ENCODE results near the gene TOM1.

DNA sequence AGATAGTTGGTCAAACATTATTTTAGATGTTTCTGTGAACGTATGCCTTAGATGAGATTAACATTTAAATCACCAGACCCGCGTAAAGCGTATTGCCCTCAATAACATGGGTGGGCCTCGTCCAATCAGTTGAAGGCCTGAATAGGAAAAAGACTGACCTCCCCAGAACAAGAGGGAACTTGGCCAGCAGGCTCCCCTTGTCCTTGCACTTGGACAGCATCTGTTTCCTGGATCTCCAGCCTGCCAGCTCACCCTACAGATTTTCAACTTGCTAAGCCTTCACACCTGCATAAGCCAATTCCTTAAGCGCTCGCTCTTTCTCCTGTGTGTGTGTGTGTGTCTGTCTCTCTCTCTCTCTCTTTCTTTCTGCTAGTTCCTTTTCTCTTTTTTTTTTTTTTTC, 8.2 kb downstream of the TOM1 start:
- TF ChIP-seq, protein P1, sequence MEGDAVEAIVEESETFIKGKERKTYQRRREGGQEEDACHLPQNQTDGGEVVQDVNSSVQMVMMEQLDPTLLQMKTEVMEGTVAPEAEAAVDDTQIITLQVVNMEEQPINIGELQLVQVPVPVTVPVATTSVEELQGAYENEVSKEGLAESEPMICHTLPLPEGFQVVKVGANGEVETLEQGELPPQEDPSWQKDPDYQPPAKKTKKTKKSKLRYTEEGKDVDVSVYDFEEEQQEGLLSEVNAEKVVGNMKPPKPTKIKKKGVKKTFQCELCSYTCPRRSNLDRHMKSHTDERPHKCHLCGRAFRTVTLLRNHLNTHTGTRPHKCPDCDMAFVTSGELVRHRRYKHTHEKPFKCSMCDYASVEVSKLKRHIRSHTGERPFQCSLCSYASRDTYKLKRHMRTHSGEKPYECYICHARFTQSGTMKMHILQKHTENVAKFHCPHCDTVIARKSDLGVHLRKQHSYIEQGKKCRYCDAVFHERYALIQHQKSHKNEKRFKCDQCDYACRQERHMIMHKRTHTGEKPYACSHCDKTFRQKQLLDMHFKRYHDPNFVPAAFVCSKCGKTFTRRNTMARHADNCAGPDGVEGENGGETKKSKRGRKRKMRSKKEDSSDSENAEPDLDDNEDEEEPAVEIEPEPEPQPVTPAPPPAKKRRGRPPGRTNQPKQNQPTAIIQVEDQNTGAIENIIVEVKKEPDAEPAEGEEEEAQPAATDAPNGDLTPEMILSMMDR (IDR thresholded peaks at IDR 0.05) = no peak
- TF ChIP-seq EZH2 (IDR thresholded peaks at IDR 0.05; ENCODE audit: borderline replicate concordance, insufficient read depth, low read depth, low read length, poor library complexity, severe bottlenecking) = no peak

Data from B cell (primary cell).